Transverse colon (tissue), 4 donors: ENCODE results near the gene LINC00237. TPM values are rescaled to one million over a fixed set of nuclear protein-coding genes. Genes with fewer than 3 reads are reported as not detected.

Source experiments
- DNase-seq: peaks from one replicate; pipeline ENCODE4 v3.0.0-alpha.2; 2019
- H3K27ac ChIP-seq, 4 donors: fragments of 200-600 bp; sonication (generic); 2 replicates each; pipeline ENCODE4 v1.5.1; 2016 to 2018; ENCODE audit warnings: inconsistent platforms in 4 of 4
- H3K27me3 ChIP-seq: fragments of 200-600 bp; sonication (generic); 2 replicates; pipeline ENCODE4 v1.5.1; 2017; ENCODE audit warnings: inconsistent platforms
- H3K36me3 ChIP-seq, 4 donors: fragments of 200-600 bp; sonication (generic); 2 replicates each; pipeline ENCODE4 v1.5.1; 2017 to 2019; ENCODE audit warnings: inconsistent platforms in 4 of 4
- H3K4me1 ChIP-seq, 4 donors: fragments of 200-600 bp; sonication (generic); 2 replicates each; pipeline ENCODE4 v1.5.1; 2017 to 2020; ENCODE audit warnings: inconsistent platforms in 4 of 4
- H3K4me3 ChIP-seq, 4 donors: fragments of 200-600 bp; sonication (generic); 1 replicate in 1 of 4; 2 replicates in 3 of 4; pipeline versions ENCODE4 v1.5.1 to v1.6.1; 2017 to 2019; ENCODE audit warnings: inconsistent platforms in 4 of 4
- H3K9me3 ChIP-seq, 2 donors: fragments of 200-600 bp; sonication (generic); 2 replicates each; pipeline ENCODE4 v1.5.1; 2017 to 2019; ENCODE audit warnings: inconsistent platforms in 2 of 2
- CTCF ChIP-seq, 5 experiments: fragments of 200-600 bp in 3 of 5; fragments of 450-650 bp in 2 of 5; sonication (generic) in 3 of 5; IDR thresholded peaks; 1 replicate in 2 of 5; 2 replicates in 3 of 5; pipeline ENCODE4 v1.5.1; 2016 to 2017; ENCODE audit warnings: antibody characterized with exemption in 5 of 5, inconsistent platforms in 3 of 5, mild to moderate bottlenecking in 2 of 5, moderate library complexity in 1 of 5
- EP300 ChIP-seq: sonication (generic); formaldehyde crosslinking; IDR thresholded peaks from one replicate; pipeline ENCODE4 v1.6.1; 2017; ENCODE audit warnings: antibody characterized with exemption, low read depth
- POLR2A ChIP-seq: fragments of 450-650 bp; IDR thresholded peaks from one replicate; pipeline ENCODE4 v1.6.1; 2016; ENCODE audit warnings: antibody characterized with exemption, mild to moderate bottlenecking, moderate library complexity
- POLR2AphosphoS5 ChIP-seq, 3 donors: sonication (generic); formaldehyde crosslinking; IDR thresholded peaks; one replicate each; pipeline ENCODE4 v1.6.1; 2016; ENCODE audit warnings: antibody characterized with exemption in 3 of 3
- WGBS, 2 donors: methylation state at CpG; one replicate each; pipeline ENCODE4 v1.1.5; 2018; ENCODE audit warnings: low coverage in 1 of 2; 5-methylcytosine and 5-hydroxymethylcytosine counted together
- in situ Hi-C, 4 donors: fragments of 200-750 bp; cut with MboI; loops; one replicate each; pipeline versions ENCODE4 v1.15.0 to v1.15.1; 2017; ENCODE audit warnings: low sequenced_read_pairs in 3 of 4, low pct_ligation_motif_present in 1 of 4, low pct_unique_long_range_greater_than_20kb in 1 of 4
- intact Hi-C: fragments of 100-400 bp; cut with DNase I; formaldehyde crosslinking; loops from one replicate; pipeline ENCODE4 v1.15.1; 2023; ENCODE audit warnings: low total_unique reads
- total RNA-seq, 4 donors: library from RNA; depleted of rRNA; stranded (reverse); fragments of >200 nt; gene quantifications; one replicate each; pipeline ENCODE4 v1.1.0, GENCODE V29; 2016

The LINC00237 gene
- not detected for total RNA-seq

DNA sequence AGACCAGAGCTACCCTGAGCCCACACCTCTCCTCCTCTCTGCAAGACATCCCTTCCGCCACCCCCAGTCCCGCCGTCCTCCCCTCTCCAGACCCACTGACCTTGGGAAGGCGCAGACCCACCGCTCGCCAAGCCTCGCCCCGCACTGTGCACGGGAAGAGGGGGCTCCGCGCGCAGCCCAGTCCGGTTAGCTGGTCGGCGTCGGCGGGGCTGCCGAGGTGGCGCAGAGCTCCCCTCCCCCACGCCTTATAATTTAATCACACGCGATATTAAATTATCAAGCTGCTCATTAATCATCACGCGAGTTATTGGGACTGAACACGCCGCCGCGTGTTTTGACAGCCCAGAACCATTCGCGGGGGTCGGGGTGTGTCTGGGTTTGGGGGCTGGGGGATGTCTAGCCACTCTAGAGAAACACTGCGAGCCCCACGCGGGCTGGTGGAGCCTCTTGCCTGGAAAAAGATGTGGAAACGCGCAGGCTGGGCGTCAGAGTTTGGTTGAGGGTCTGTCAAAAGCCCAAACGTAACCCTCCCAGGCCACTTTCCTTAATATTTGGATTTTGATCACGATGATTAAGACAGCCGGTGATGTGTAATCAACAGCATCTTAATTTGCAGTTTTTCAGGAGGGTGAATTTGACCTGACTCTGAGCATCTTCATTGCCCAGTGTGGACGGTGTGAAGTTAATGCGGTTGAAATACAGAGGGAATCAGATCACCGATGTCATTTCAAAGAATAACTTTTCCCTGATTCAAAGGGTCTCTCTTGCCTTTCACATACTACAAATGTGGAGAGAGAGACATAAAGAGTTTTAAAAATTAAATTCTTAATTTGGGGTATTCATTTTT, at the start of gene LINC00237:
LINC00237 (minus strand) TSS at position 188 of the 847 bp plus-strand sequence.
- intact Hi-C loops: no loop called here
- H3K27ac ChIP-seq: no peak within 1 kb of the TSS
- peaks cover 6 to 32% (median 23%) of the 10 kb centered on the region in 4 donors for H3K4me1 ChIP-seq
- TF ChIP-seq CTCF (IDR thresholded peaks at IDR 0.05): no peak
- no peak for TF ChIP-seq POLR2AphosphoS5 (IDR thresholded peaks at IDR 0.05)
- no peak for TF ChIP-seq POLR2A
- no peak for TF ChIP-seq EP300
- in situ Hi-C loops: no loop called here
- 10 to 31% methylated on average over 5 to 43 of the region's 43 CpGs for WGBS, 2 donors
- H3K27me3 ChIP-seq: peaks cover 98% of the 10 kb centered on the region
- H3K36me3 ChIP-seq: no peaks in the 10 kb centered on the region
- H3K9me3 ChIP-seq: no peaks in the 10 kb centered on the region
- peak within 1 kb of the TSS in 1 of 4 donors; percentile 17 for H3K4me3 ChIP-seq
- no peak for DNase-seq

- Histone ChIP-seq H3K4me3 (no peak overlapping the region), H3K36me3 (no peaks in the 10 kb centered on the region), H3K27ac (peak overlapping the region in 3 of 4 donors; percentile 41 to 67 (median 62)), H3K4me1 (peaks cover 0 to 12% (median 3%) of the 10 kb centered on the region in 4 donors), H3K9me3 (no peaks in the 10 kb centered on the region), H3K27me3 (no peaks in the 10 kb centered on the region)
- intact Hi-C loops (no loop called here), in situ Hi-C loops (no loop called here)
- WGBS, 2 donors: 92 to 96% methylated on average over 5 of the region's 5 CpGs
- TF ChIP-seq POLR2A: no peak
- TF ChIP-seq CTCF (IDR thresholded peaks at IDR 0.05): no peak
- no peak for TF ChIP-seq EP300
- TF ChIP-seq POLR2AphosphoS5 (IDR thresholded peaks at IDR 0.05): no peak
- no peak for DNase-seq
These were observed 49.1 kb upstream of the LINC00237 start for GRCh38 chr20:21155268-21155667.

- 43 to 77% methylated on average over 2 of the region's 2 CpGs for WGBS, 2 donors
- no peak for DNase-seq
- Histone ChIP-seq H3K27ac (peak overlapping the region in 3 of 4 donors; percentile 13 to 67 (median 41)), H3K36me3 (no peaks in the 10 kb centered on the region), H3K4me3 (no peak overlapping the region), H3K27me3 (no peaks in the 10 kb centered on the region), H3K9me3 (no peaks in the 10 kb centered on the region), H3K4me1 (peaks cover 0 to 8% (median 3%) of the 10 kb centered on the region in 4 donors)
- in situ Hi-C loops (no loop called here), intact Hi-C loops (no loop called here)
- no peak for TF ChIP-seq POLR2A
- TF ChIP-seq EP300: no peak
- no peak for TF ChIP-seq POLR2AphosphoS5 (IDR thresholded peaks at IDR 0.05)
- TF ChIP-seq CTCF (IDR thresholded peaks at IDR 0.05): no peak
These were observed 48.5 kb upstream of the LINC00237 start for GRCh38 chr20:21154692-21155091.

GRCh38 chr20:21151791-21152190, 45.6 kb upstream of the LINC00237 start:
- no peak for DNase-seq
- in situ Hi-C loops (no loop called here), intact Hi-C loops (no loop called here)
- no peaks in the 10 kb centered on the region for H3K36me3 ChIP-seq
- no peaks in the 10 kb centered on the region for H3K27me3 ChIP-seq
- H3K4me1 ChIP-seq: peaks cover 0 to 8% (median 3%) of the 10 kb centered on the region in 4 donors
- no peak overlapping the region for H3K4me3 ChIP-seq
- WGBS, 2 donors: 83 to 84% methylated on average over 2 to 5 of the region's 5 CpGs
- H3K27ac ChIP-seq: no peak overlapping the region
- no peaks in the 10 kb centered on the region for H3K9me3 ChIP-seq
- no peak for TF ChIP-seq POLR2A
- TF ChIP-seq POLR2AphosphoS5 (IDR thresholded peaks at IDR 0.05): no peak
- no peak for TF ChIP-seq CTCF (IDR thresholded peaks at IDR 0.05)
- no peak for TF ChIP-seq EP300
